ENCODE measurements around the gene TXK.
A peak's percentile ranks its signal among the peaks of the same experiment; 100 is the strongest.

The TXK gene

DNA sequence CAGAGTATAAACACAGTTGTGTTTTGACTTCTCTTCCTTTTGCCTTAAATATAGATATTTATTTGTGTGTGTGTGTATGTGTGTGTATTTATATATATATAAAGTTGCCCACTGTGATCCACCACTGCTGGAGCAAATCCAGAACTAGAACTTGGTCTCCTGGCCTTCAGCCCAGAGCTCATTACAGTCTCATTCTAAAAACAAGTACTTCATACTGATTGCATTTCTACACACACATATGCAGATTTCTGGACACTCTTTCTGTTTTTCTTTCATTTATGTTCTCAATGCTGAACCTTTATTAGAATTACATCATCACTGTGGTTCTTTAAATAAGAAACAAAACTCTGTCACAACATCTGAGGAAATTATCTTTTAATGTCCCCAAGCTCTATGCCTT, 381 bp downstream of the TXK start:
- no peak for DNase-seq

DNA sequence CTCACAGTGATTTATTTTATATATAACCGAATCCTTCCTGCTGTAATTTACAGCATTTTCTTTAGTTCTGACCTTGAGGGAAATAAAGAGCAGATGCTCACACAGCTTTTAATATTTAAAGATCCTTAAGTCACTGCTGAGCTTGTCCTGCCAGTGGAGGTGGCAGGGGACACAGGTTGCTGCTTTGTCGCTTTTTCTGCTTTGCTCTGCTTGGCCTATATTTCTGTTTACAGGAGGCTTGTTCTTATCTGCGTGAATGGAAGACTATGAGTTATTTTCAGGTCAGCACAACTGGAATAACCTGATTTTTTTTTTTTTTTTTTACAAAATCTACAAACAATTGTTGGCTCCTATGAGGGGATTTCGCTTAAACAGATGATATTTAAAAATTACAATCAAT, 2.3 kb downstream of the TXK start:
- no peak for DNase-seq

DNA sequence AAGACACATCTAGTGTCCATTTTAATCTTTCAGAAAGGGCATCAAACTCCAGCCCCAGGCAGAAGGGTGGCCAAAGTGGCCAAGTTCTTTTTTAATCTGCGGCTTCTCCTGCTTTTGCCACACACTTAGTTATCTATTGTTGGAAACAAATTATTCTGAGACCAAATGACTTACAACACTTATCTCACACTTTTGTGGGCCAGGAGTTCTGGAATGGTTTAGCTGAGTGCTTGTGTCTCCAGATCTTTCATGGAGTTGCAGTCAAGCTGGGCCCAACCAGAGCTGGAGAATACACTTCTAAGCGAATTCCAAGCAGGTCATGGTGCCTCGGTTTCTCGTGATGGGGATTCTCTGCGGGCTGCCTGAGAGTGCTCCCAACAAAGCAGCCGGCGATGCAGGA, 4.0 kb downstream of the TXK start:
- no peak for DNase-seq

DNA sequence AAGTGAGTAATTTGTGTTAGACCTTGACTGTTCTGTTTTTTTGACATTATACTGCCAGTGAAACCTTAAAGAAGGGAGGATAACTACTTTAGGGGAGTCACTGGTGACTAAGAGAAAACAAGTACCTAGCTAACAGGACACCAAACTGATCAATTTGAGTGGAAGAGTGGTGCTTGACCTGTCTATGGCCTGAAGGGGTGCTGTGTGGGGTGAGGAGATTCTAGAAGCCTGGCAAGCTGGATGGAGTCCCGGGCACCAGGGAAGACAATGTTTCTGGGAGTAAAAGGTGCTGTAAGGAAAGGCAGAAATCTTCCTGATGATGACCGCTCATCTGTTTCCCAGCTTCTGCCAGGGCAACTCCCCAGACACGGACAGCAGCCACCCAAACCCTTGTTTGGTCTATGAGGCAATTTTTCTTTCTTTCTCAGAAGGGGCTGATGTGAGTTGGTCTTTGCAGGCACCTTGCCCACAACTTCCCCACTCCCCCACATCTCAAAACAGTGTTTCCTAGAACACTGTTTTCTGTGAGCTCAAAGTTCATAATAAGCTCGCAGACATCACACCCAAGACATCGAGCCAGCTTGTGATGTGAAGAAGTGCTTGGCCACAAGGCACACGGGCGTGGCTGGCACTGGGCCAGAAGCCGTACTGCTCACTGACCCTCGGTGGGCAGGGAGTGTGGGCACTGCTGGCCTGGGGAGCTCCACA, 4.6 kb downstream of the TXK start:
- no peak for DNase-seq

DNA sequence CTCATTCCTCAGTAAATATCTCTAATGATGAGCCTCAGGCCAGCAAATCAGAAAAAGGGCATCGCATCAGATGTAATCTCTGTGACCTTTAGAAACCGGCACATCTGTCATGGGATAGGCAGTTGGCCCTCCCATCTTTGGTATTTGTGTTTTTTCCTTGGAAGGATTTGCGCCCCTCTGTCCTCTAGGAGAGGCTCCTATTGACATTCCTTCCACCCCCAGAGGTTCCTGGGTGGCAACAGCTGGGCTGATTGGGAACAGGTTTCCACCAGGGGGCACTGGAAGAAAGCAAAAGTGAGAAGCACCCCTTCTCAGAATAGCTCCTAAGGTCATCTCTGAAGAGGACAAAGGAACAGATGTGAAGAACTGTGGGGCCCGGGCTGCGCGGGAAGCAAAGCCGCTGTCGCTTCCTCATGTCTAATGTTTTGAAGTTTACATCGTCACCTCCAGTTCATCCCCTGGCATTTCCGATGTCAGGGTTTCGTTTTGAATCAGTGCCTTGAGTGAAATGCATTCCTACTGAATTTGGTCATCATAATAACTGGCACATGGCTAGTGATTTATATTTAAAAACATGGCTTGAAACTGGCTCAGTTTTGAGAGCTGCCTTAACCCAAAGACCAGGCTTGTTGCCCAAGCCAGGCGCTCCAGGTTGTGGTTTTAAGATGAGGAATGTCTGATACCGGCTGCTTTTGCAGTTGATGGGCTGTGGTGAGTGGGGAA, 6.2 kb downstream of the TXK start:
- peak; percentile 33 for DNase-seq

DNA sequence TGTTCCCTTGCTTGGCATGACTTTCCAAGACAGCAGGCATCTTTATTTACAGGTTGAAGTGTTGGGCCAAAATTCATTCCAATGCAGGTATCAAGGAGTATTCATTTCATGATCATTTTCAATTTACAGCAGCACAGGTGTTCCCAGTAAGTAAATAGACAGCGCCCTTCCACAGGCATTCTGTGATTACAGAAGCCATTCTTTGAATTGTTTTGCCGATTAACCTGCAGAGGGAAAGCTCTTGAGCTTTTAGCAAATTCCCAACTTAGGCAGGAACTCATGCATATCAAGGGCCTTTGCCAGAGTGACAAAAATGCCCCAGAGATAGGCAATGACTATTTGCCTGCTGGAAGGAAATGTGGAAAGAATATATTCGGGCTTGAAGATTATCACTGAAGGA, 6.8 kb downstream of the TXK start:
- DNase-seq, result no peak

DNA sequence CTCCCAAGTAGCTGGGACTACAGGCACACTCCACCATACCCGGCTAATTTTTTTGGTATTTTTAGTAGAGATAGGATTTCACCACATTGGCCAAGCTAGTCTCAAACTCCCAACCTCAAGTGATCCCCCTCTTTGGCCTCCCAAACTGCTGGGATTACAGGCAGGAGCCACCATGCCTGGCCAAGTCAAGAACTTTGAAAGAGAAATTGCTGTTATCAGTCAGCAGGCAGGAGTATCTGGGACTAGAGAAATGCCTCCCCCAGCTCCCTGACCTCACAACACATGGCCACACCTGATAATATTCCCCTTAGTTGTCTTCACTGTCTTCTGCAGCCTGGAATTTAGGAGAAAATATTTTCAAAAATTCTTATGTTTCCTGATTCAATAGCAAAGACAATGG, 7.4 kb downstream of the TXK start:
- no peak for DNase-seq

DNA sequence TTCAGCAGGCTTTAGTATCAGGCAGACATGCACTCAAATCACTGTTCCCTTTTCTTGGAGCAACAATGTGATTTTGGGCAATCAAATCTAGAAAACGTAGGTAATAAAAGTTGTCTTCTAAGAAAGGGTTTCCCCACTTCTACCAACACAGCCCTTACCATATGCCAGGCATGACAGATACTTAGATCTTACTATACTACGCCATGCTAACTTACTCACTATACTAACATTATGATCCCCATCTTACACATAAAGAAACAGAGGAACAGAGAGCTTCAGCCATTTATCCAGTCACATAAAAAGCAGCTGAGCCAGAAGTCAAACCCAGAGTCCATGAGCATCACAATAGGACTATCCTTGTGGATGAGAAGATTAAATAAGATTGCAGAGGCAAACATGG, 9.2 kb downstream of the TXK start:
- DNase-seq, result no peak

DNA sequence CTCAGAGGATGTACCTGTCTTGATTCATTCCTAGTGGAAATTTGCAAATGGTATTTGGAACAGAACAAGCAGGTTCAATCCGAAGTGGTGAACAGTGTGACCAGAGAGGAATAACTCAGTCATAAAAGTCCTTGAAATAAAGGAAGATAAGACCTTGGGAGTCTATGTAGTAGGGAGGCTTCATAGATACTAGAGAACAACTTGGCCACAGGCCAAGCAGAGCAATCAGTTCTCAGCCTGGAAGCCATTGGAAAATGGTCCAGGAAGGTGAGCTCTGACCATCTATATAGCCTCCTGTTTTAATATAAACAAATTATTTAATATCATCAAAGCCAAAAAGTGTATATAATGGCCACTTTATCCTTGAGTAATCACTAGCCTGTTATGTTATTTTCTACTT, 11.3 kb downstream of the TXK start:
- DNase-seq, result no peak

DNA sequence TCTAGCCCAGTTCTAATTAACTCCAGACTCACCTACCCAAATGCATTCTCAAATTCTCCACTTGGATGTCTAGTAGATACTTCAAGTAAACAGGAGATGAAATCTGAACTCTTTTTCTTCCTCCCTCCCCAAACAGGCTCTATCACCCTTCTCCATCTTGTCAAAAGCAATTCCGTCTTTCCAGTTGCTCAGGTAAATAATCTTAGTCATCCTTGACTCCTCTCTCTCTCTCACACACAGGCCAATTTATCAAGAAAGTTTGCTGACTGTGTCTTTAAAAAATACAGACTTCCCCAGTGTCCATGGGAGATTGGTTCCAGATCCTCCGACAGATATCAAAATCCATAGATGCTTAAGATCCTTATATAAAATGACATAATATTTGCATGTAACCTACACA, 12.9 kb downstream of the TXK start:
- DNase-seq, result no peak

DNA sequence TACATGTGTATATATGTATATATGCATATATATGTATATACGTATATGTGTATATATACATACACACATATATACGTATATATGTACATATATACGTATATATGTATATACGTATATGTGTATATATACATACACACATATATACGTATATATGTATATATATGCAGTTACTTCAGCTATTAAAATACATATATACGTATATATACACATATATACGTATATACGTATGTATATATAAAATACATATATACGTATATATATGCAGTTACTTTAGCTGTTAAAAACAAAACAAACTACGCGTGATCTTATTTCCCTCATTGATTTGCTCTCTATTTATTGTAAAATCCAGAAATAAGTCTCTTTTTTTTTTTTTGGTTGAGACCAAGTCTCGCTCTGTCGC, 13.9 kb downstream of the TXK start:
- DNase-seq, result no peak

DNA sequence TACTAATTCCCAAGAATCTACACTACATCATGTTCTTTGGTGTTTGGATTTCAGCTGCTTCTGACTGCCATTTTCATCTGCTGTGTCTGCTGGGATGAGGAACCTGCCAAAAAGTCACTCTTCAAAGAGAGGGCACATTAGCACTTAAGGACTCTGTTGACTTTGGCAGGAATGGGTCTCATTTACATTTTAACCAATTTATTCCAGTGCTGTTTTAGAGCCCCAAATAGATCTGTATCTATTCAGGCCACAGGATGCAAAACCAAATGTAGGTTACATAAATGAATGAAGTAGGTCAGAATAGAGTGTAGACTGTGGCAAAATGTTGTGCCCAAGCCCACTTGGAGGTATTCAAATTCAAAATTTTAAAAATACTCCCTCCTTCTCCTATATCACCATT, 14.4 kb downstream of the TXK start:
- no peak for DNase-seq

DNA sequence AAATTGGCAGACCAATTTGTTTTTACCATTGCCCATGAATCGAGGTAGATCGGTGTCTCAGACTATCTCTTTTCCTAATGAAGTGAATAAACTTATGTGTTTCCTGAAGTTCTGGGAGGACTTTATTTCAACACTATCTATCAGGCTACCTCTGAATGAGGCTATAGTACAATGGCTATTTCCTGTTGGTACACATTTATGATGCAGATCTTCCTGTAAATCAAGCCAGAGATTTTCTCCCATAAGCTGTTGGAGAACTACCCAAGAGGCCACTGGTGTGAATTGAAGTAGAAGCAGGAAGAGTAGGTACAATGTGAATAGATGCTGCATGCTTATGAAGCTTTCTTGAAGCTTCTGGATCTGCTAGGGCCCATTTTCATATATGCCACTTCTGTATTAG, 16.0 kb downstream of the TXK start:
- no peak for DNase-seq

DNA sequence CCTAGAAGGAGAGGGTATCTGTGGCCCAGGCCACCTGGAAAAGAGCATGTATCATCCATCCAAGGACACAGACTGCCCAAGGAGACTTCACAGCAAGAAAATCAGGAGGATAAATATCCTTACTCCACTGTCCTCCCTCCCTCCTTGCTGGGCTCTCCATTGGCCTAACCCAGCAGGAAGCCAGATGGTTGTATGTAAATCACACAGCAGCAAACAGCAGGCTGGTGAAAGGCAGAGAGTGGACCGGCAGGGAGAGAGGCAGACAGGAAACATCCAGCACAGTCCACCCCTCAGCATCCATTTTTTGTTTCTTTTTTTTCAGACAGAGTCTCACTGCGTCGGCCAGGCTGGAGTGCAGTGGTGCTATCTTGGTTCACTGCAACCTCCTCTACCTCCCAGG, 17.5 kb downstream of the TXK start:
- DNase-seq, result no peak

DNA sequence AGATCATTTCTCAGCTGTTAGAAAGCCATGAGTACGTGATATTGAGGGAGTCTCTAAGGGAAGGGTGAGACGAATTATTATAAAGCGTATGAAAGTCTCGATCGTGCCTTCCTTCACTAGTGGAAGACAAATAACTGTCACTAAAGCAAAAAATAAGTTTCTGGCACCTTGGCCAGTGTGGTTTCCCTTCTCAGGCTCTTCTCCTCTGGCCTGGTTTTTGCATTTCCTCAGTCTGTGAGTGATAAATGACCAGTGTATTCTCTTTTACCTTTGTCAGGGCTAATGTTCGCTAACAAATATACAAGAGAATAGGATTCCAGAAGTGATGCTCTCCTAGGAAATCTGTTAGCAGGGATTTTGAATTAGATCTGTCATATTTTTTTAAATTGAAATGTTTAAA, 19.6 kb downstream of the TXK start:
- DNase-seq, result no peak

DNA sequence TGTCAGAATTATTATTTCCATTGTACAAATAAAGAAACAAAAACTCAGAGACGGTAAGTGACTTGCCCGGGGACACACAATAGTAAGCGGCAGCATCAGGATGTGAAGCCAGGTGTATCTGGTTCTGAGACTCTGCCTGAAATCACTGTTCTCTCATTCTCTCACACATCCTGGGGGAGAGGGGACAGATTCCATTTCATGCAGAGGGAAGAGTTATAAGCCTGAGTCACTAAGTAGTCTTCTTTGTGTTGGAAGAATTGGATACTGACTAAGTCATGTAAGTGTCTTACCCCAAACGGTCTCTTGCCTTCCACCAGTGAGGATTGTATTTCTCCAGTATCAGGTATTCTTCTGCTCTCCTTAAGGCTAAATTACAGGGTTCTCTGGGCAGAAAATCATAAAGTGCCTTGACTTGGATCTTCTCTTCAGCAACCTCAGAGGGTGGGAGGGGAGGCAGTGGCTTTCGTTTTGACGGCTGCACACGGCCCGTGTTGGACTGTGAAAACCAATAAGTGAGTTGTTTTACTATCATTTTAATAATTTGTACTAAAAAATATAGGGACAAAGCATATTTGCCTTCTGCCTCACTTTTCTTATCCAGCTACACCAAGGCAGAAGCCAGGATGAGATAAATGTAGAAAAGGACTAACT, 21.9 kb downstream of the TXK start:
- no peak for DNase-seq

DNA sequence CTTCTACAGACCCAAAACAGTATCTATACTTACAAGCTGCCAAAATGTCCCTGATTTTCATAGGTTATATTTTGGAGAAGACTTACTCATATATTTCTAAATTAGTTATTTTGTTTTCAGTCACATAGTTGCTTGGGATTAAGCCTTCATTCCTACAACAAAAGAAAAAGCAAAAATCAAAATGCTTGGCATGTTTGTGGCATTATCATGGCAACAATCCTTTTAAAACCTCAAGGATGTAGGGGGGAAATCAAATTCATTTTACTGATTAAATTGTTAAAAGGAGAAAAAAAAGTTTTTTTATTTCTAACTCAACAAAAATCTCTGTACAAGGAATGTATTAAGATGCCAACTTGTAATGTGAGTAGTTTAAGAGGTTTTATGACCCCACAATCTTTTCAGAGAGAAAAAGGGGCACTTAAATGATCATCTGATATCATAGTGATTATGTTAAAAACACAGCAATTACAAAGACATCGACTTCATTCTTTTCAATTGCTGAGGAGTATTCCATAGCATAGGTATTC, 23.5 kb downstream of the TXK start:
- DNase-seq, result no peak

DNA sequence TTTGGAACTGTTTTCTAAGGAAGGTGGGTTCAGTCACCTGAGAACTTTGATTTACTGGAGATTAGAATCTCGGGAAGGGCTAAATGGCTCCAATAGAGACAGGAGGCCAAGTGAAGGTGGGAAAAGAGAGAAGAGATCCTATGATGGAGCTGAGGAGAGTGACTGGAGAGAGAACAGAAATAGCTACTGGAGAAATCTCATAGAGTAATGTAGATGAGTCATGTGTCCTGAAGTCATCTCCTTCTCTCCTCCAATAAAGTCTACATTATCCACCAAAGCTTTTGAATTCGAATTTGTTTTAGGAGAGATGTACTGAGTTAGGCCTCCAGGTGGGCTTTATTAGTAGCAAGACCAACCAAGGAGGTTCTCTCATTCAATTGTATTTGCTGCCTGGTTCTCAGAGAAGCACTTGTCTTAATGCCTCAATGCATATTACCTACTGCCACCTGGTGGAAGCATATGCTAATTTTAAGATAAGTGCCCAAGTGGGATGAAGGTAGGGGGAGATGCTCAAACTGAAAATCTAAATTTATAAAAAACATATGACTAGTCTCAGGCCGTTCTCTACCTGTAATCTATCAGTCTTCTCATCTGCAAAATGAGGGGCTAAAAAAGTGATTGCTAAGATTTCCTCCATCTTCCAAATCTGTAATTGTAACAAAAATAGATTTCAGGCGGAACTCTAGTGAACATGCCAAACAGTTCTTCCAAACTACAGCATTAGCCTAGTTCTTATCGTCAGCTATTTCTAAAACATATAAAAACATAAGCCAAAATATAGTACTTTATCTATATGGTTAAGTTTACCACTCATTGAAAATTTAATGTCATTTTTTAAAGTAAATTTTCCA, 24.4 kb downstream of the TXK start:
- DNase-seq, result no peak

DNA sequence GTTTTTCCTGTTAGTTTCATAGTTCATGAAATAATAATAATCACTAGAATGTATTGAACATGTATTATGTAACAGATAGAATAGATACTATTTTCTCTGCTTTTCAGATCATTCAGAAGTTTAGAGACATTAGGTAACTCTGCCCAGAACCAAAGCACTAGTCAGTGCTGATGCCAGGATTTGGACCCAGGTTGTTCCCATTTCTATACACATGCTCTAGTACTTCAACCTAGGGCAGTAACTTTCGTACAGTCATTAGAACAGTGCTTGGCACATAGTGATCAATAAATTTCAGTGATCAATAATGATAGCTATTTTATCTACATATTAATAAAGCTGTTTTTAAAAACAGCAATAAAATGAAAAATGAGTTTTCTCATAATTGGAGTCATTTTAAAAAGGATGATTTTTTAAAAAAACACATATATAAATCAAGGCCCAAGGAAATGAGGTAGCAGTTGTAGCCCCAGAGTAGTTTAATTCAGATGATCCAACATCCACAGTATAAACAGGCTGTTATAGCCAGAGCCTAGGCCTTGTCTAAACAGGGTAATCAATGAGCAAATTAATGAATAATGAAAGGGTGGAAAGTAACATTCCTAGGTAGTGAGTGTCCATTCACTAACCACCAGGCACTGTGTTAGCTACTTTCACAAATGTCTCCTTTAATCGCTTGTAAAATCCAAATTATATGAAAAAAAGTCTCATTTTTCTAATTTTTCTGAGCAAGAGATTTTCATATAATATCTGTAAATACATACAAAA, 25.6 kb downstream of the TXK start:
- no peak for DNase-seq

DNA sequence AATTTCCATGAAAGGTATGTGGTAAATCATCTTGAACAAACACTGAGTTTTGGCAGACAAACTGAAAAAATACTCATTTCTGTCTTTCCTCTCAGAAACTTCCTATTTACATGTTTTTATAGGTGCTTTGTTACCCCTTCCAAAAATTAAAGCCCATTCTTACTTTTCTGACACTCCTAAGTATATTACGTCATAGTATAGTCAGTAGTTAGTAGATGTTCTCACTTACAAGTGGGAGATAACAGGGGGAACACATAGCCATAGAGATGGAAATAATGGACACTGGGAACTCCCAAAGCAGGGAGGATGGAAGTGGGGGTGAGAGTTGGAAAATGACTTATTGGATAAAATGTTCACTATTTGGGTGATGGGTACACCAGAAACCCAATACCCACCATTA, 28.8 kb downstream of the TXK start:
- DNase-seq, result no peak

DNA sequence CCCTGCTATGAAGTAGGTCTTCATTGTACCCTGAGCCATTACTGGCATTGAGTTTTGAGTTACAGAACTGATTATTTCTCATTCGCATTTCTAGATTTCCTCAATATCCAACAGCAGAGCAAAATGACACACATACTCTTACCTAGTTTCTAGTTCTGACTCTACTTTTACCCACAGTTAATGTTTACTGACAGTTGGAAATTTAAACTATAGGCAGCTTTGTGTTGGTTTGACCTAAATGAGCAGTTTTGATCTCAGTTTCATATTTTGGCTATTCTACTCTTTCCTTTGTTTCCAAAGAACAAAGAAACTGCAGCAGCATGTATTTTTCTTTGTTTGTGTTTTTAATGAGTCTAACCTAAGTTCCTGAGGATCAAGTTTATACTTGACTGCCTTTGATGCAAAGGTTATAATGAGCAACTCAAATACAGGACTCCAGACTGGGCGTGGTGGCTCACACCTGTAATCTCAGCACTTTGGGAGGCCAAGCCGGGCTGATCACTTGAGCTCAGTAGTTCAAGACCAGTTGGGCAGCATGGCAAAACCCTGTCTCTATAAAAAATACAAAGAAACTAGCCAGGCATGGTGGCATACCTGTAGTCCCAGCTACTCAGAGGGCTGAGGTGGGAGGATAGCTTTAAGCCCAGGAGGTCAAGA, 30.4 kb downstream of the TXK start:
- DNase-seq, result no peak

DNA sequence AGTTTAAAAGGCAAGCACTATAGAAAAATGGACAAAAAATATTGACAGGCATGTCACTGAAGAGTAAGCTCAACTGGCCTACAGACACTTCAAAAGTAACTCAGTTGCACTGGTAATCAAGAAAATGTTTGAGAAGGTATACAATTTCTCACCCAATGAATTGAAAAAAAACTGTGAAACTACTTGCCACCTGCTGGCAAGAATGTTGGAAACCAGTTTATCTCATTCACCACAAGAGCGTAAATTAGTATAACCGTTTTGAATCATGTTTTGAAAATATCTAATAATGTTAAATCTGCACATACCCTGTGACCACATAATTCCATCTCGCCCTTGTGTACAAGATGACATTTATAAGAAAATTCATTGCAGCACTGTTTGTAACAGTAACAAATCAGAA, 31.7 kb downstream of the TXK start:
- no peak for DNase-seq

All from SIG-M5 (cell line).